NCI-H2227 (cell line): ENCODE results near the gene GNAL.
"Not testable (repeated sequence)": the region's sequence is repeated elsewhere in the genome, so short reads cannot be mapped to it uniquely, and the experiment has no call there.

ENCODE experiments used
- DNase-seq: peaks from one replicate; lab custom pipeline; 2025; ENCODE audit not compliant: unreplicated experiment; lab: John Stamatoyannopoulos, UW

GNAL gene

GRCh38 chr18:11668441-11669169 lies 20.5 kb upstream of the GNAL start:
- DNase-seq, result no peak

DNA sequence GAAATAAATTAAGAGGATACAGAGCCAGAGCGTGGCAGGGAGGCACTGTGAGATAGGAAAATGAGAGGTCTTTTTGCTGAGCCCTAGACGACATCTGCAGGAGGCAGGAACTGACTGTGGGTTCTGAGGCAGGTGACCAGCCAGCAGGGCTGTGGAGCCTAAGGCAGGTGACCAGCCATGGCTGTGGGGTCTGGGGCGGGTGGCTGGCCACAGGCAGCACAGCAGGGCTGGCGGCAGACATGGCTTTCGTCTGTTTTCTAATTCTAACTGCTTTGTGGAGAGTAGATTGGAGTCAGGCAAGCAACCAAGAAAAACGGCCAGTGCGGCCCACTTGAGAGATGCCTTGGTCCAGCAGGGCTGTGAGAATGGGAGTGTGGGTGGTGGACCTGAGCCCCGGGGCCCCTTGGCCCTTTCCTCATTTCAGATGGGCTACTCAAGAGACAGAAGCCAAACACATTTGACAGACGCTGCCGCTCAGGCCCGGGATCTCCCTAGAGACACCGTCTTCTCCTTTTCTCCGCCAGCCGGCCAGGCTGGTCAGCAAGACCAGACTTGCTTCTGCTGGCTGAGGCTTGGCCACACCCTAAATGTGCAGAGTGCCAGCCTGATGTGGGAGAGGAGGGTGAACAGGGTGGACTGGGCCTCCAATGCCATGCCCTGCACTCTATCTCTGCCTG lies 19.7 kb upstream of the GNAL start:
- DNase-seq, result no peak

GRCh38 chr18:11669948-11670275 lies 19.2 kb upstream of the GNAL start:
- DNase-seq, result no peak

DNA sequence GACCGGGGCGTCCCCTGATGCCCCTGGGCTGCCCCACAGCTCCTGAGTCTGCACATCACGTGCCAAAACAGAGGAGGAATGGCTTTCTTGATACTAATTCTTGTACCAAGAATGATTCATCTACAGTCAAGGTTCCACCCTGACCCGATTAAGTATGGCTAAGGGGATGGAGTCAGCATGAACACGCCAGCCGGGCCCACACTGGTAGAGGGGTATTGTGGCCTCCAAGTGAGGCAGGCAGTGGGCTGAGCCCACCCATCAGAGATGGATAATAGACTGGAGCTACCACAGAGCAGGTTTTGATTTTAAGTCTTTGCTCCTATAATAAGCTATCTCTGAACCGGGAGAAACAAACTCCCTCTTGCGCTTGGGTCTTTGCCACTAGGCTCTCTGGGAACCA lies 17.9 kb upstream of the GNAL start:
- DNase-seq, result no peak

DNA sequence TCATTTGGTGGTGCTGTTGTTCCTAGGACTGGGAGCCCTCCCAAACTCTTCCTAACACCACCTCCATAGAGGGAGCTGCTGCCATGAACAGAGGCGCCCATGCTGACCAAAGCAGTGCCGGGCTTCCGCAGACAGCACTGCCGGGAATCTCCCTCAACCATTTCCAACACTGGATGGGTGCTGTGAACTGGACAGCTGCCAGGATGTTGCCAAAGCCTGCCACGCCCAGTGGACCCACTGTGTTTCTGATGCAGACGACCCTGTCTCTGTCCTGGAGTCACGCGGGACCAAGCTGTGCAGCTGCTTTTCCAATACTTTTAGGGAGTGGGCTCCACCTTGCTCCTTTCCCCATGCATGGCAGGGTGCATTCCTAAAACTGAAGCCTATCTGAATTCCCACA lies 16.9 kb upstream of the GNAL start:
- no peak for DNase-seq

GRCh38 chr18:11672846-11673454 lies 16.1 kb upstream of the GNAL start:
- no peak for DNase-seq

DNA sequence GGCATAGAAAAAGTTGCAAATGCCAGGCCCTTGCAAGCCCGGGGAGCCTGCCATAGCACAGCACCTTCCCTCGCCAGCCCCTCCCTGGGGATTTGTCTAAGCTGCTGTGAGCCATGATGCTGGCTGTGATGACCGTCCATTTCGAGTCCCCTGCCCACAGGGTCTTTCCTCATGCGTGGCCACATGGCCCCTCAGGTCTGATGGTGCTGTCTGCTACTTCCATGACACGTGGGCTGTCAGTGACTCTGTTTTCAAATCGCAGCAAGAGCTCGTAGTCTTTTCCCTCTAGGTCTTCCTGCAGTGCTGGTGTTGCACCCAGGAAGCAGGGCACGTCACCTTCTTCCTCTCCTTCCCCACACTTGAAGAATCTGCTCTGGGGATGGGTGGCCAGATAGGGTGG lies 15.5 kb upstream of the GNAL start:
- no peak for DNase-seq

GRCh38 chr18:11674119-11674518 lies 14.9 kb upstream of the GNAL start:
- no peak for DNase-seq

GRCh38 chr18:11676386-11676785 lies 12.7 kb upstream of the GNAL start:
- no peak for DNase-seq

- DNase-seq, result no peak
Measured at GRCh38 chr18:11676867-11677266, 12.2 kb upstream of the GNAL start.

- DNase-seq, result no peak
Measured at GRCh38 chr18:11678211-11678610, 10.9 kb upstream of the GNAL start.

GRCh38 chr18:11689669-11690565 lies 853 bp downstream of the GNAL start:
- DNase-seq, result peak; percentile 57

GRCh38 chr18:11690660-11691059 lies 1.6 kb downstream of the GNAL start:
- not testable (repeated sequence) for DNase-seq

DNA sequence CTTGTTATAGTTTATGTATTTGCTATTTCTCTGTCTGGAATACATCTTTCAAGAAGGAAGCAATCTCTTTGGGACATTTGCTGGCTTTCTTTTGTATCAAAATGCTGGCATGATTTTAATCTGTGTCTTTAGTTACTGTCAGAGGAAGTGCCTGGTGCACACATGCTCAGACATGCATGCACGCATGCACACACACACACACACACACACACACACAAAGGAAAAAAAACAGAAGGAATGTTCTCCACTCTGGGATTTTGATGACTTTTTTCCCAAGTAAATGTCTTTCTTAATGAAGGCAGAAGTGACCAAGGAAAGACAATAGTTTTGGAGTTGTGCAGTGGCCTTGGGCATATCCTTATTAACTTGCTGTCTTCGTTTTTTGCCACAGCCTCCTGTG lies 6.7 kb downstream of the GNAL start:
- DNase-seq, result no peak

DNA sequence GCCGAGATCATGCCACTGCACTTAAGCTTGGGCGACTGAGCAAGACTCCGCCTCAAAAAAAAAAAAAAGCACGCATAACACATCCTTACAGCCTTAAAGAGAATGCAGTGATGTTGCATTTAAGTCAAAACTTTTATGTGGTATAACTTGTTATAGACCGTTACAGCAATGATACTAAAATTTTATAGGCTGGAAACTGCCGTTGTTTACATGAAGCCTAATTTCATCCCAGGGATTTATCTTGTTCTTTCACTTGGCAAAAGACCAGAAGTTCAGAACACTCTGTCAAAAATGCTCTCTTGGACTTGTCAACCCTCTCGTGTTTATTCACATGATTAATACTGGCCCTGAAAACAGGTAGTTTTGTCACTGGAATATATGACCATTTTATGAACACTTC lies 7.4 kb downstream of the GNAL start:
- DNase-seq, result no peak

DNA sequence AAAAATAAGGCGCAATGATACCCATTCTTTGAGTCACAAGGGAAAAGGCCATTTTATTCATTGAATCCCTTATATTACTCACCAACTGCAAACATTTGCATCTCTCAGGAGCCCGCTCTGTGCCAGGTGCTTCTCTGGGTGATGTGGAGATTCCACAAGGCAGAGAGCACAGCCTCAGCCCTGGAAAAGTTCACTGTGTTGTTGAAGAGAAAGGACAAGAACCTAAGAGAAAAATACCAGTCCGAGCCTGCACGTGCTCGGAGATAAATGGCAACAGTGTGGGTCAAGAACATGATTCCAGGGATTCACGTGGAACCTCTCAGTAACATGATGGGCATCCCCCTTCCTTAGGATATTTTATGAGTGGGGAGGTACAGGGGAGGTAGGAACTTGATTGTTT lies 11.8 kb downstream of the GNAL start:
- DNase-seq, result no peak

- DNase-seq, result no peak
Measured at GRCh38 chr18:11710578-11710977, 21.5 kb downstream of the GNAL start.

DNA sequence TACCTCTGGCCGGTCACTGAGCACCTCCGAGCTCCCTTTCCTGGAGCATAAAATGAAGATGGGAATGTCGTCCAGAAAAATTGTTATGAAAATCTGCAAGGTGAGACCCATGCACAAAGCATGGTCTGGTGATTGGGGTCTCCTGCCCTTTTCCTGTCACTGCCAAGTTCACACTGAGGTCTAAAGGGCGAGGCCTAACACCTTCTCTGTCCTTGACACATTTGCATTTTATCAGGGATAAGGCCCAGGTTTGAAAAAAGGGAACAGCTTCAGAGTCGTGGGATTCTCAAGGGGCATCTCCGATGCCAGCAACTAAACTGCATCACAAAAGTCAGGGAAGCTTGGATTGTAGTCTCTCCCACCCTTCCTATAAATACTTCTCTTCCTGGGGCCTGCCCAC lies 24.7 kb downstream of the GNAL start:
- DNase-seq, result no peak

DNA sequence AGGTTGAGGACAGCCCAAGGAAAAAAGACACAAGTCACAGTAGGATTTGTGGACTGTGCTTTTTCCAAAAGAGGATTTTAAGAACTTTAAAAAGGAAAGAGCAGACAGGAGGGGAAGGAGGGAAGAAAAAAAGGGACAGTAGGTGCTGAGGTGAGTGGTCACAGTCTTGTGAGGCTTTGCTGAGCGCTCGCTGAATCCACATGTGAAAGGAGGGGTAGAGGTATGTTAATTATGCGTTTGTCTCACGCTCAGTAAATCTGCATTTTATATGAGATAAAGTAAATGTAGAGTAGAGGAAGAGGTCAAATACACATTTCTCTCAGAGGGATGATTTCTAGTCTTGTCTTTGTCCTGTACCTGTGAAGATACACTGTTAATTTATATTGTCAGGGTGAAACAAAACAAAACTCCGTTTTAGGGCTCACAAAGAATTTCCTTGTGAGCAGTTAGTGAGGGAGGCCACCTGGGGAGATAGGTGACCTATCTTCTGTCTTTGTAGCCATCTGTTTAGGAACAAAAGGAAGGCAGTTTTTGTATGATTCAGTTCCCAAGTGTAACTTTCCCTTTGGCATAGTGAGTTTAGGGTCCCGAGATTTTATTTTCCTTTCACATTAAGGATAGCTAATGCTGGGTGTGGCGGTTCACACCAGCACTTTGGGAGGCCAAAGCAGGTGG lies 25.3 kb downstream of the GNAL start:
- DNase-seq, result no peak

GRCh38 chr18:11716767-11717315 lies 27.8 kb downstream of the GNAL start:
- not testable (repeated sequence) for DNase-seq

DNA sequence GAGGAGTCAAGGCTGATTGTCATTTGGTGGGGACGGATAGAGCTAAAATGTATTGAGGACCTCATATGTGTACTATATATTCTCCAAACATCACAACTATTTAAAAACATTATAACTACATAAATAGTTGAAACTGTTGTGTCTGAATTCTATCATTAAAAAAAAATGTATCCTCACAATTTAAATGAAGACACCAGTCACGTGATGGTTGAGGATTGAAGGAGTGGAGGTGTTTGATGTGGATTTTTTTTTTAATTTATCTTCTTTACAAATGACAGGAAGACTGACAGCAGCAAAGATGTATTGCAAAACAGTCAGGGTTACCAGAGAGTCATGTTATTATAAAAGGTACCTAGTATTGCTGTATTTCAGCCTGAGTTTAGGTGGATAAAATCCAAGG lies 30.0 kb downstream of the GNAL start:
- DNase-seq, result no peak
